ENCODE results near the gene OGFOD3. TPM values are rescaled to one million over a fixed set of nuclear protein-coding genes. Genes with fewer than 3 reads are reported as not detected.

OGFOD3 gene
- total RNA-seq, 4 donors from 2014 or later: 25.8 to 72.1 (median 27.7) TPM

DNA sequence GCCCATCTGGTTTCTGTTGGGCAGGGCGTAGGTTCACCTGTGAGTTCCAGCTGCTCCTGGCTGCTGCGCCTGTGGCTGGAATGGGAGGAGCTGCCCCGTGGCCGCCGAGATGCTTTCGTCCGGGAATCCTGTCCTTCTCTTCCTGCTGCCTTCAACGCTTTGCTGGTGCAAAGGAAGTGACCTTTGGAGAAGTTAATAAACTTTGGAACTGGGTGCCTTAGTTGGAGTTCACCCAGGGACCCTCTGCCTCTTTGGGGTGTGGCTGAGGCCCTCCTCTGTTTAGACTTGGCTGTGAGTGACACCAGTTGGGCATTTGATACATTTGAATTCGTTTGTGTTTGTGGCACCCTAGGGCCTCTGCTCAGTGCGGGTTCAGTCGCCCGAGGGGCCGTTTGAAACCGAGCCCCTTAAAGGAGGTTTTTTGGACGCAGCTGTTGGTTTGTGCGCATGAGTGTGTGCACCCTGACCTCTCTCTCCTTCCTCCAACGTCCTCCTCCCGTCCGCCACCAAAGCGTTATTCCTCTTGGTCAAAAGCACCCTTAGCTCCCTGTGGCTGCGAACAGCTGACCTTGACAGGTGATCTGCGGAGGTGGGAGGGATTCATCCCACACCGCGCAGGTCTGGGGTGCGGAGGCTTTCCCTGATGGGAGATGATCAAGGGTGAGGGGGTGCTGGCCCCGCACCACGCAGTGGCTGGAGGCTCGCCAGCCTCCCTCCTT lies 75.9 kb downstream of the OGFOD3 start:
- no peak overlapping the region for H3K27ac ChIP-seq
- intact Hi-C loops (cut with DNase I; ENCODE audit: low total_unique reads) (no loop called here), in situ Hi-C loops (cut with MboI; ENCODE audit: low sequenced_read_pairs in 4 of 4) (no loop called here)
- no peak overlapping the region for H3K4me3 ChIP-seq
- DNase-seq (no peak), ATAC-seq (no peak)
- no peaks in the 10 kb centered on the region for H3K9me3 ChIP-seq
- TF ChIP-seq CTCF (IDR thresholded peaks at IDR 0.05 in 4 of 5, conservative IDR thresholded peaks at IDR 0.05 in 1 of 5): no peak
- TF ChIP-seq POLR2A (IDR thresholded peaks at IDR 0.05): no peak
- H3K4me1 ChIP-seq: peaks cover 11% of the 10 kb centered on the region in 2 donors
- peaks cover 0 to 7% (median 0%) of the 10 kb centered on the region in 3 donors for H3K27me3 ChIP-seq
- no peaks in the 10 kb centered on the region for H3K36me3 ChIP-seq

GRCh38 chr17:82339634-82340580 lies 78.5 kb downstream of the OGFOD3 start:
- no peaks in the 10 kb centered on the region for H3K9me3 ChIP-seq
- H3K27ac ChIP-seq: no peak overlapping the region
- H3K4me3 ChIP-seq: peak overlapping the region; percentile 27 to 52 (median 40)
- no peak for ATAC-seq
- DNase-seq: no peak
- intact Hi-C loops (cut with DNase I; ENCODE audit: low total_unique reads): no loop called here
- TF ChIP-seq CTCF (IDR thresholded peaks at IDR 0.05 in 4 of 5, conservative IDR thresholded peaks at IDR 0.05 in 1 of 5) (no peak), POLR2A (IDR thresholded peaks at IDR 0.05) (no peak)
- in situ Hi-C loops (cut with MboI; ENCODE audit: low sequenced_read_pairs in 4 of 4): no loop called here
- H3K4me1 ChIP-seq: peaks cover 11% of the 10 kb centered on the region in 2 donors
- peaks cover 0 to 7% (median under 1%) of the 10 kb centered on the region in 3 donors for H3K27me3 ChIP-seq
- H3K36me3 ChIP-seq: no peaks in the 10 kb centered on the region

Other genes with a start within 250 kb of the OGFOD3 start
- 10 to 100 TPM in 1 of 4 donors, 1 to 10 TPM in 3; 3.7 to 11.3 (median 5.1) TPM for gene CCDC57, start 205.7 kb downstream of the OGFOD3 start, total RNA-seq
- 100 to 1,000 TPM in 2 of 4 donors, 10 to 100 TPM in 2; 46.0 to 173 (median 126) TPM for gene SLC16A3, start 189.5 kb downstream of the OGFOD3 start, total RNA-seq
- gene CSNK1D, start 144.9 kb downstream of the OGFOD3 start, total RNA-seq: 10 to 100 TPM; 34.0 to 55.2 (median 47.3) TPM
- gene CD7, start 101.0 kb downstream of the OGFOD3 start, total RNA-seq: 1 to 10 TPM in 1 of 4 donors, not detected in 3; 1.7 TPM
- gene SECTM1, start 84.8 kb downstream of the OGFOD3 start, total RNA-seq: 1 to 10 TPM; 3.3 to 9.5 (median 5.6) TPM
- under 1 TPM in 1 of 4 donors, not detected in 3; 0.40 TPM for gene TEX19, start 59.3 kb downstream of the OGFOD3 start, total RNA-seq
- not detected for gene UTS2R, start 46.8 kb downstream of the OGFOD3 start, total RNA-seq
- gene HEXD, start 239 bp downstream of the OGFOD3 start, total RNA-seq: 10 to 100 TPM; 15.5 to 35.1 (median 22.5) TPM
- 10 to 100 TPM; 17.3 to 29.8 (median 19.3) TPM for gene CYBC1, start 32.2 kb upstream of the OGFOD3 start, total RNA-seq
- gene NARF, start 40.2 kb upstream of the OGFOD3 start, total RNA-seq: 10 to 100 TPM; 29.6 to 63.4 (median 49.0) TPM
- 100 to 1,000 TPM in 1 of 4 donors, 10 to 100 TPM in 3; 70.7 to 109 (median 85.0) TPM for gene FOXK2, start 101.1 kb upstream of the OGFOD3 start, total RNA-seq
- 10 to 100 TPM; 28.0 to 39.2 (median 34.8) TPM for gene WDR45B, start 229.9 kb upstream of the OGFOD3 start, total RNA-seq

Measured in gastrocnemius medialis (tissue), 4 donors.